Measurements from ENCODE around the gene FBXL16.

GRCh38 chr16:703406-703805 lies 2.2 kb downstream of the FBXL16 start:
- no peak for TF ChIP-seq CTCF (IDR thresholded peaks at IDR 0.05; ENCODE audit: poor library complexity, severe bottlenecking)
- no peak for TF ChIP-seq SMC3 (conservative IDR thresholded peaks at IDR 0.05; ENCODE audit: poor library complexity)
- TF ChIP-seq TAF1 (IDR thresholded peaks at IDR 0.05; ENCODE audit: low read depth), result no peak
- TF ChIP-seq EP300 (conservative IDR thresholded peaks at IDR 0.05; ENCODE audit: poor library complexity, severe bottlenecking), result no peak
- no peak for TF ChIP-seq POLR2AphosphoS5 (IDR thresholded peaks at IDR 0.05)
